Myometrial cell (primary cell): ENCODE data around the gene FRA10AC1. TPM values are rescaled to one million over a fixed set of nuclear protein-coding genes. Genes with fewer than 3 reads are reported as not detected.

Source experiments
- total RNA-seq: library from RNA; depleted of rRNA; stranded (reverse); fragments of >200 nt; gene quantifications from 2 replicates; pipeline ENCODE4 v1.2.3, GENCODE V29; 2015

The FRA10AC1 gene, protein sequence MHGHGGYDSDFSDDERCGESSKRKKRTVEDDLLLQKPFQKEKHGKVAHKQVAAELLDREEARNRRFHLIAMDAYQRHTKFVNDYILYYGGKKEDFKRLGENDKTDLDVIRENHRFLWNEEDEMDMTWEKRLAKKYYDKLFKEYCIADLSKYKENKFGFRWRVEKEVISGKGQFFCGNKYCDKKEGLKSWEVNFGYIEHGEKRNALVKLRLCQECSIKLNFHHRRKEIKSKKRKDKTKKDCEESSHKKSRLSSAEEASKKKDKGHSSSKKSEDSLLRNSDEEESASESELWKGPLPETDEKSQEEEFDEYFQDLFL
- total RNA-seq = 1.7 and 3.7 TPM in 2 replicates

GRCh38 chr10:93702210-93703001, at the start of gene FRA10AC1:
TSS of gene FRA10AC1 (minus strand) at chr10:93702592. CDS start at chr10:93700106, 2,486 bp downstream.

Other genes with a start within 250 kb of the FRA10AC1 start
- gene MYOF, start 220.3 kb downstream of the FRA10AC1 start, total RNA-seq = 234 and 266 TPM in 2 replicates
- 51.9 and 66.1 TPM in 2 replicates for gene CEP55, start 206.0 kb downstream of the FRA10AC1 start, total RNA-seq
- gene FFAR4, start 135.9 kb downstream of the FRA10AC1 start, total RNA-seq = not detected in 2 replicates
- gene RBP4, start 101.4 kb downstream of the FRA10AC1 start, total RNA-seq = not detected in 2 replicates
- not detected in 2 replicates for gene PDE6C, start 90.1 kb downstream of the FRA10AC1 start, total RNA-seq
- gene LGI1, start 55.3 kb upstream of the FRA10AC1 start, total RNA-seq = not detected in 2 replicates
- gene SLC35G1, start 191.4 kb upstream of the FRA10AC1 start, total RNA-seq = 3.0 and 3.7 TPM in 2 replicates